Measurements from ENCODE around the gene TTLL12. TPM values are rescaled to one million over a fixed set of nuclear protein-coding genes. Genes with fewer than 3 reads are reported as not detected.

Gene TTLL12
- total and polyA plus RNA-seq, 2 experiments from 2014 or later: 46.7 to 147 TPM

DNA sequence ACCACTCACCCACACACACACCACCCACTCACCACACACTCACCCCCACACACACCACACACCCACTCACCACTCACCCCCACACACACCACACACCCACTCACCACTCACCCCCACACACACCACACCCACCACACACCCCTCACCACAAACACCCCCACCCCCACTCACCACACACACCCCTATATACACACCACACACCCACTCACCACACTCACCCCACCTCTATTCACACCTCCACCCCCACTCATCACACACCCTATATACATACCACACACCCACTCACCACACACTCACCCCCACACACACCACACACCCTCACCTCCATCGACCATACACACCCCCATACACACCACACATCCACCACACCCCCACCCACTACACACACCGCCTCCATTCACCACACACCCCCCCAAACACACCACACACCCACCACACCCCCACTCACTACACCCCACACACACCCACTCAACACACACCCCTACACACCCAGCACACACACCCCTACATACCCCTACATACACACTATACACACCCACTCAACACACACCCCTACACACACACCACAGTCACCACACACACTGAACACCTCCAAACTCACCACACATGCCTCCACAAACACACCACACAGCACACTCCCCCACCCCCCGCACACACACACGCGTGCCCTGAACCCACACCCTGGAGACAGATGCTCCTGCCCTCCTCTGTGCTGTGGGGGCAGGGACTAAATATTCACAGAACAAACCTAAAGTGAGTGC lies 19.0 kb upstream of the TTLL12 start:
- DNase-seq (ENCODE audit: low spot score): no peak
- Histone ChIP-seq H3K36me3 (ENCODE audit: insufficient read depth) (no peaks in the 10 kb centered on the region), H3K4me2 (no peak overlapping the region), H3F3A (replicated peaks; ENCODE audit: low read depth) (no peaks in the 10 kb centered on the region), H3K4me1 (ENCODE audit: insufficient read depth) (peaks cover 3% of the 10 kb centered on the region; the same call in 1 of the 2 replicates), H3K9me2 (ENCODE audit: insufficient read depth) (no peaks in the 10 kb centered on the region), H3K27me3 (ENCODE audit: insufficient read depth) (no peaks in the 10 kb centered on the region), H2AFZ (no peak overlapping the region), H3K4me3 (no peak overlapping the region), H3K79me2 (replicated peaks; ENCODE audit: insufficient read depth) (no peaks in the 10 kb centered on the region), H4K20me1 (replicated peaks; ENCODE audit: insufficient read depth) (no peaks in the 10 kb centered on the region), H3K27ac (ENCODE audit: low read depth) (no peak overlapping the region)
- Mint-ChIP-seq H3K9me3 (no peaks in the 10 kb centered on the region; the same call in 2 of the 3 replicates), H3K27me3 (ENCODE audit: insufficient read depth, low read depth, poor library complexity) (peaks cover 15% of the 10 kb centered on the region), H3K36me3 (ENCODE audit: low read depth) (no peaks in the 10 kb centered on the region), H3K4me3 (no peak overlapping the region), H3K4me1 (peaks cover 12% of the 10 kb centered on the region; the same call in 2 of the 3 replicates), H3K27ac (no peak overlapping the region)
- TF ChIP-seq STAT1 (IDR thresholded peaks at IDR 0.05; ENCODE audit: unreplicated experiment) (no peak), REST (IDR thresholded peaks at IDR 0.05; ENCODE audit: unreplicated experiment) (no peak), CREB1 (CRISPR knock-in tag; IDR thresholded peaks at IDR 0.05; ENCODE audit: low read depth) (no peak), EZH2phosphoT487 (IDR thresholded peaks at IDR 0.05; ENCODE audit: unreplicated experiment) (no peak), ZNF462 (CRISPR knock-in tag; IDR thresholded peaks at IDR 0.05) (no peak)
- ATAC-seq: no peak

Data from GM23338 (cell line).